ENCODE results near the gene RHOXF1. TPM values are rescaled to one million over a fixed set of nuclear protein-coding genes. Genes with fewer than 3 reads are reported as not detected.
"Not testable (repeated sequence)": the region's sequence is repeated elsewhere in the genome, so short reads cannot be mapped to it uniquely, and the experiment has no call there.

Gene RHOXF1
- total RNA-seq, 4 donors from 2014 or later = 0.49 to 5.9 TPM; not detected in 2

DNA sequence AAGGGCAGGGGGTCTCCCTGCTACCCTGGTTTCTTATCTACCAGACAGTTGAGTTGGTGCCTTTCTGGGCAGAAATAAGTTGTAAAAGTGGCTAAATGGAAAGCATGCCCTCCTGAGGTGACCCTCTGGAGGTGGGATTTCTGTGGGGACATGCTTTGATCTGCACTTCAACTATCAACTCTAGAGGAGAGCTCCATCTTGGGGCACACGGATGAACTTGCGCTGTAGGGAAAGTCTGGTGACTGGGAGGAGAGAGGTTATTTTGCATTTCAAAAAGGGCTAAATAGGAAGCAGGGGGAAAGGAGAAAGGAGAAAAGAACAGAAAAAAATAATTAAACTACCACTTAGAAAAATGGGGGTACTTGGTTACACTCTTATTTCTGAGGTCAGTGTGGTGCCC is 25.5 kb downstream of the RHOXF1 start:
- no peaks in the 10 kb centered on the region for H3K27me3 ChIP-seq
- H3K4me3 ChIP-seq = no peak overlapping the region
- TF ChIP-seq POLR2AphosphoS5 (IDR thresholded peaks at IDR 0.05) (no peak), EP300 (IDR thresholded peaks at IDR 0.05) (no peak), POLR2A (IDR thresholded peaks at IDR 0.05) (no peak)
- TF ChIP-seq, protein P1, sequence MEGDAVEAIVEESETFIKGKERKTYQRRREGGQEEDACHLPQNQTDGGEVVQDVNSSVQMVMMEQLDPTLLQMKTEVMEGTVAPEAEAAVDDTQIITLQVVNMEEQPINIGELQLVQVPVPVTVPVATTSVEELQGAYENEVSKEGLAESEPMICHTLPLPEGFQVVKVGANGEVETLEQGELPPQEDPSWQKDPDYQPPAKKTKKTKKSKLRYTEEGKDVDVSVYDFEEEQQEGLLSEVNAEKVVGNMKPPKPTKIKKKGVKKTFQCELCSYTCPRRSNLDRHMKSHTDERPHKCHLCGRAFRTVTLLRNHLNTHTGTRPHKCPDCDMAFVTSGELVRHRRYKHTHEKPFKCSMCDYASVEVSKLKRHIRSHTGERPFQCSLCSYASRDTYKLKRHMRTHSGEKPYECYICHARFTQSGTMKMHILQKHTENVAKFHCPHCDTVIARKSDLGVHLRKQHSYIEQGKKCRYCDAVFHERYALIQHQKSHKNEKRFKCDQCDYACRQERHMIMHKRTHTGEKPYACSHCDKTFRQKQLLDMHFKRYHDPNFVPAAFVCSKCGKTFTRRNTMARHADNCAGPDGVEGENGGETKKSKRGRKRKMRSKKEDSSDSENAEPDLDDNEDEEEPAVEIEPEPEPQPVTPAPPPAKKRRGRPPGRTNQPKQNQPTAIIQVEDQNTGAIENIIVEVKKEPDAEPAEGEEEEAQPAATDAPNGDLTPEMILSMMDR (IDR thresholded peaks at IDR 0.05) = no peak

DNA sequence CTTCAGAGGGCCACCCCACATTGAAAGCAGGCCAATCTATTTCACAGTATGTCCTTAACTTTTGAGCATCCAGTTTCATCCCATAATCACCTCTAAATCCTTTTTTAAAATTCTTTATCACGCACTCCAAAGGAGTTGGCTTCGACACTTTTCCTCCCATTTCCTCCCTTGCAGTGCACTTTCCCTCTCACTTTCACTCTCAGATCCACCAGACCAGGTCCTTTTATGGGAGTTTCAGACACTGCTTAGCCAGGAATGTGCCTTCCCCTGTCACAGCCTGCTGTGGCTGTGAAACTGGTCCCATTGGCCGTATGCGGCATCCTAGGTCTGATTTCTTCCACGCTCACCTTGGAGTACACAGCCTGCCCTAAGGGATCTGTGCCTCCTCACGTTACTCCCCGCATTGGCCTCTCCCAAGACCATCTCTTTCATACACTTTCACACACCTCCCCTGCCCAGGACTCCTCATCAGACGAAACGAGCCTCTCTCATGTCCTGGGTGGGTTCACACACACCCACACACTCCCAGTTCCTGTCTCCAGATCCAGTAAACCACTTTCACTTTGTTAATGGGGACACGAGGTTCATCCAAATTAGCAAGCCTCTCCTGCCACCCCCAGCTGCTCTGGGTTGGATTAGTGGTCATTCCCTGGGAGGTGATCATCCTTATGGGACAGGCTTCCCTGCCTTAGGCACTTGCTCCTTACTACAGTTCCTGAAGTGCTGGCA is 28.3 kb downstream of the RHOXF1 start:
- WGBS, 2 donors (ENCODE audit: low coverage in 1 of 2) = 56 to 68% methylated on average over 8 to 10 of the region's 10 CpGs

More for the DNA sequence above, 25.5 kb downstream of the RHOXF1 start:
- 75 to 80% methylated on average over 2 of the region's 2 CpGs for WGBS, 2 donors (ENCODE audit: low coverage in 1 of 2)
- ATAC-seq = no peak
- no peaks in the 10 kb centered on the region for H3K9me3 ChIP-seq
- no peaks in the 10 kb centered on the region for H3K36me3 ChIP-seq
- no peaks in the 10 kb centered on the region for H3K4me1 ChIP-seq
- no peak overlapping the region for H3K27ac ChIP-seq

DNA sequence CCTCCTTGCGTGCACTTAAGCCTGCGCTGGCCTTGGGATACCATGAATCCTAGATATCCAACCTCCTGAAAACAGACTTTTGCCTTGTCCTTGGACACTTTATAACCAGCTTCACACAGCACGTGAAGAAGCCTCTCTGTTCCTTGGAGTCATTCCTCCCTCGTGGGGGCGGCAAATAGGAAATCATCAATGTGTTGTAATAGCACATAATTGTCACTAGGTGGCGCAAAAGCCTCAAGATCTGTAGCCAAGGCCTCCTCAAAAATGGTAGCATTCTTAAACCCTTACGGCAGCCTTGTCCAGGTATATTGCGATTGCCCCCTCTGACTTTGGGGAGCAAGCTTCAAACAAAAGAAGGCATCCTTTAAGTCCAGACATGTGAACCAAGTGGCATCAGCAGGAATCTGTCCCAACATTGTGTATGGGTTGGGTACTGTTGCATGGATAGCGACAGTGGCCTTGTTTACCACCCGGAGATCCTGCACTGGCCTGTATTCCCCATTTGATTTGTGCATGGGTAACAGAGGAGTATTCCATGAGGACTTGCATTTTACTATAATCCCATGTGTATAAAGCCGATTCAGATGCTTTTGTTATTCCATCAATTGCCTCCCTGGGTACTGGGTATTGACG is 30.0 kb downstream of the RHOXF1 start:
- ATAC-seq = peak; percentile 46
- not testable (repeated sequence) for H3K9me3 ChIP-seq, H3K36me3 ChIP-seq, H3K27ac ChIP-seq, H3K4me1 ChIP-seq, H3K4me3 ChIP-seq, H3K27me3 ChIP-seq
- WGBS, 2 donors (ENCODE audit: low coverage in 1 of 2) = no CpG with 5 or more reads among the region's 12 CpGs

More for the DNA sequence above, 28.3 kb downstream of the RHOXF1 start:
- Histone ChIP-seq H3K4me1 (no peaks in the 10 kb centered on the region), H3K4me3 (no peak overlapping the region), H3K36me3 (no peaks in the 10 kb centered on the region), H3K27me3 (no peaks in the 10 kb centered on the region), H3K27ac (no peak overlapping the region), H3K9me3 (no peaks in the 10 kb centered on the region)
- ATAC-seq = no peak
- TF ChIP-seq, protein P1 (IDR thresholded peaks at IDR 0.05) = no peak
- TF ChIP-seq POLR2AphosphoS5 (IDR thresholded peaks at IDR 0.05) (no peak), EP300 (IDR thresholded peaks at IDR 0.05) (no peak), POLR2A (IDR thresholded peaks at IDR 0.05) (no peak)

DNA sequence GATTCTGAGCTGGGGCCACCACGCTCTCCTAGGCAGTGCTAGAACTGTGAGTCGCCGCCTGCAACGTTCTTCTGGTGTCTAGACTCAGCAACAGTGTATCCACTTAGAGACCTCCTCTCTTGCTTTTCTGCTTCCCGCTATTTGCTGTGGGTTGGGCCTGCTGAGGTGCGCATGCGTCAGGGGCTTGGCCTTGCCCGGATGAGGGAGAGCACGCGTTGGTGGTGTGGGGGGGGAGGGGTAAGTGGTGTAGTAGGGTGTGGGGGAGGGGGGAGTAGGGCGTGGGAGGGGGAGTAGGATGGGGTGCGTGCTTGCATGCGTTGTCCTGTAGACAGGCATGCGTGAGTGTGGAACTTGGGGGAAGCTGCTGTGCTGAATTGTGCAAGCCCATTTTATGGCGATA is 38.1 kb downstream of the RHOXF1 start, which contains the start of gene RHOXF2B:
Gene RHOXF2B (minus strand): TSS at position 101 of the 400 bp plus-strand sequence. CDS start 138 bp downstream, outside the sequence.
- H3K4me1 ChIP-seq, H3K27me3 ChIP-seq, H3K9me3 ChIP-seq, ATAC-seq, H3K27ac ChIP-seq, H3K36me3 ChIP-seq, H3K4me3 ChIP-seq: not testable (repeated sequence)
- WGBS, 2 donors (ENCODE audit: low coverage in 1 of 2) = no CpG with 5 or more reads among the region's 15 CpGs

DNA sequence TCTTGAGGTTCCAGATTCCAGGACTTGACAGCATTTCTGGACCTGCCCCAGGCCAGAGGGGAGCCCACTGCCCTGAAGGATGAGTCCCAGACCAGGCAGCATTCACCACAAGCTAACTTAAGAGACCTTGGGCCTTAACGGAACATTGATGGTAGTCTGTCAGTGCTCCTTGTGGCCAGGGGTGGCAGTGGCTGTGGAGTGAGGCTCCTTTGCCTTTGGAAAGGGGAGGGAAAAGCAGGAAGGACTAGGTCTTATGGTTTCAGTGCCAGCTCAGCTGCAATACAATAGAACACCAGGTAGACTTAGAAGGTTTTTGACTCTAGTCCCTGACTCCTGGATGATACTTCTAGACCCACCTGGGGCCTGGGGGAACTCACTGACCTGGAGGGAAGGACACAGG is 49.5 kb downstream of the RHOXF1 start:
- not testable (repeated sequence) for H3K27me3 ChIP-seq, H3K27ac ChIP-seq, H3K4me1 ChIP-seq, H3K9me3 ChIP-seq, ATAC-seq, H3K36me3 ChIP-seq, H3K4me3 ChIP-seq
- no CpG with 5 or more reads among the region's 1 CpG for WGBS, 2 donors (ENCODE audit: low coverage in 1 of 2)

Other genes with a start within 250 kb of the RHOXF1 start
- 10 to 100 TPM in 3 of 4 donors, 1 to 10 TPM in 1; 6.4 to 18.6 (median 12.6) TPM for gene RNF113A, start 244.2 kb downstream of the RHOXF1 start, total RNA-seq
- 100 to 1,000 TPM in 1 of 4 donors, 10 to 100 TPM in 3; 55.8 to 104 (median 74.5) TPM for gene NDUFA1, start 244.1 kb downstream of the RHOXF1 start, total RNA-seq
- not detected for gene AKAP14, start 220.0 kb downstream of the RHOXF1 start, total RNA-seq
- gene NKAP, start 172.2 kb downstream of the RHOXF1 start, total RNA-seq = 10 to 100 TPM in 1 of 4 donors, 1 to 10 TPM in 3; 5.9 to 12.6 (median 6.3) TPM
- gene RHOXF2B, start 38.2 kb downstream of the RHOXF1 start, total RNA-seq = under 1 TPM in 1 of 4 donors, not detected in 3; 0.47 TPM
- not detected for gene RHOXF2, start 42.7 kb upstream of the RHOXF1 start, total RNA-seq
- gene ZBTB33, start 134.9 kb upstream of the RHOXF1 start, total RNA-seq = 10 to 100 TPM in 2 of 4 donors, 1 to 10 TPM in 2; 8.1 to 14.5 (median 10.0) TPM
- gene TMEM255A, start 195.5 kb upstream of the RHOXF1 start, total RNA-seq = 1 to 10 TPM in 3 of 4 donors, under 1 TPM in 1; 0.16 to 8.9 (median 4.1) TPM
- not detected for gene ATP1B4, start 246.2 kb upstream of the RHOXF1 start, total RNA-seq

All from gastroesophageal sphincter (tissue), 4 donors.